T follicular helper cell (primary cell): ENCODE measurements around the gene MTHFD2L.
"Not testable (repeated sequence)": the region's sequence is repeated elsewhere in the genome, so short reads cannot be mapped to it uniquely, and the experiment has no call there.

Experiments
- DNase-seq: peaks from one replicate; pipeline ENCODE4 v3.0.0-alpha.2; 2020; ENCODE audit warnings: low read depth
- total RNA-seq, 2 experiments: gene quantifications; one replicate each; lab custom pipeline; 2026; lab: John Stamatoyannopoulos, UW

Gene MTHFD2L
- 8.2 to 12.2 reads per million in 2 experiments for total RNA-seq

GRCh38 chr4:74157561-74158465, at the start of gene MTHFD2L:
TSS of gene MTHFD2L (plus strand) at chr4:74158118. CDS start at chr4:74158139, 21 bp downstream.
- DNase-seq: peak; percentile 61

- no peak for DNase-seq
Measured at GRCh38 chr4:74108457-74109115, 49.3 kb upstream of the MTHFD2L start.

GRCh38 chr4:74109116-74109869, 48.6 kb upstream of the MTHFD2L start:
- no peak for DNase-seq

GRCh38 chr4:74109870-74110605, 47.9 kb upstream of the MTHFD2L start:
- no peak for DNase-seq

- no peak for DNase-seq
Measured at GRCh38 chr4:74110670-74111069, 47.2 kb upstream of the MTHFD2L start.

- no peak for DNase-seq
Measured at GRCh38 chr4:74111306-74111975, 46.5 kb upstream of the MTHFD2L start.

GRCh38 chr4:74111990-74112389, 45.9 kb upstream of the MTHFD2L start:
- DNase-seq: no peak

GRCh38 chr4:74112399-74113105, 45.4 kb upstream of the MTHFD2L start:
- DNase-seq: no peak

GRCh38 chr4:74114234-74114633, 43.7 kb upstream of the MTHFD2L start:
- no peak for DNase-seq

GRCh38 chr4:74117024-74117534, 40.8 kb upstream of the MTHFD2L start:
- no peak for DNase-seq

GRCh38 chr4:74118600-74119338, 39.1 kb upstream of the MTHFD2L start:
- DNase-seq: no peak

GRCh38 chr4:74120086-74120485, 37.8 kb upstream of the MTHFD2L start:
- DNase-seq: no peak

- no peak for DNase-seq
Measured at GRCh38 chr4:74121643-74122579, 36.0 kb upstream of the MTHFD2L start.

- no peak for DNase-seq
Measured at GRCh38 chr4:74123065-74123728, 34.7 kb upstream of the MTHFD2L start.

GRCh38 chr4:74125029-74125428, 32.9 kb upstream of the MTHFD2L start:
- DNase-seq: no peak

- no peak for DNase-seq
Measured at GRCh38 chr4:74127745-74128144, 30.2 kb upstream of the MTHFD2L start.

- not testable (repeated sequence) for DNase-seq
Measured at GRCh38 chr4:74130843-74131242, 27.1 kb upstream of the MTHFD2L start.

GRCh38 chr4:74132188-74132587, 25.7 kb upstream of the MTHFD2L start:
- DNase-seq: not testable (repeated sequence)
